ENCODE results near the gene CACNA1B.

The CACNA1B gene

GRCh38 chr9:138049085-138049778 lies 171.7 kb downstream of the CACNA1B start:
- peaks cover 34% of the 10 kb centered on the region for H3K27me3 ChIP-seq
- no peak for TF ChIP-seq CTCF (IDR thresholded peaks at IDR 0.05)
- H3K9me3 ChIP-seq = no peaks in the 10 kb centered on the region

GRCh38 chr9:138049779-138050471 lies 172.3 kb downstream of the CACNA1B start:
- Histone ChIP-seq H3K4me1 (ENCODE audit: control insufficient read depth in 1 of 2, insufficient read depth in 1 of 2, low read depth in 1 of 2, low read length in 1 of 2) (no peaks in the 10 kb centered on the region), H3K36me3 (no peaks in the 10 kb centered on the region), H3K4me3 (ENCODE audit: low read depth in 1 of 2, low read length in 1 of 2) (no peak overlapping the region), H3K27me3 (peaks cover 40% of the 10 kb centered on the region), H3K9me3 (no peaks in the 10 kb centered on the region), H3K27ac (no peak overlapping the region)
- TF ChIP-seq CTCF (IDR thresholded peaks at IDR 0.05) = no peak

More at GRCh38 chr9:138049085-138049778, 171.7 kb downstream of the CACNA1B start:
- Histone ChIP-seq H3K4me3 (ENCODE audit: low read depth in 1 of 2, low read length in 1 of 2) (no peak overlapping the region), H3K36me3 (no peaks in the 10 kb centered on the region), H3K4me1 (ENCODE audit: control insufficient read depth in 1 of 2, insufficient read depth in 1 of 2, low read depth in 1 of 2, low read length in 1 of 2) (no peaks in the 10 kb centered on the region), H3K27ac (no peak overlapping the region)

- no peaks in the 10 kb centered on the region for H3K9me3 ChIP-seq
- H3K36me3 ChIP-seq = no peaks in the 10 kb centered on the region
- H3K4me1 ChIP-seq (ENCODE audit: control insufficient read depth in 1 of 2, insufficient read depth in 1 of 2, low read depth in 1 of 2, low read length in 1 of 2) = no peaks in the 10 kb centered on the region
- TF ChIP-seq CTCF (IDR thresholded peaks at IDR 0.05) = no peak
- no peak overlapping the region for H3K4me3 ChIP-seq (ENCODE audit: low read depth in 1 of 2, low read length in 1 of 2)
- H3K27ac ChIP-seq = no peak overlapping the region
- peaks cover 40% of the 10 kb centered on the region for H3K27me3 ChIP-seq
These were observed 173.1 kb downstream of the CACNA1B start for GRCh38 chr9:138050472-138051330.

- no peak overlapping the region for H3K4me3 ChIP-seq (ENCODE audit: low read depth in 1 of 2, low read length in 1 of 2)
- H3K27ac ChIP-seq = no peak overlapping the region
- H3K27me3 ChIP-seq = peaks cover 40% of the 10 kb centered on the region
- no peaks in the 10 kb centered on the region for H3K4me1 ChIP-seq (ENCODE audit: control insufficient read depth in 1 of 2, insufficient read depth in 1 of 2, low read depth in 1 of 2, low read length in 1 of 2)
- TF ChIP-seq CTCF (IDR thresholded peaks at IDR 0.05) = no peak
- no peaks in the 10 kb centered on the region for H3K9me3 ChIP-seq
- no peaks in the 10 kb centered on the region for H3K36me3 ChIP-seq
These were observed 174.2 kb downstream of the CACNA1B start for GRCh38 chr9:138051586-138052321.

GRCh38 chr9:138052322-138052615 lies 174.7 kb downstream of the CACNA1B start:
- H3K36me3 ChIP-seq = no peaks in the 10 kb centered on the region
- H3K9me3 ChIP-seq = no peaks in the 10 kb centered on the region
- no peak overlapping the region for H3K4me3 ChIP-seq (ENCODE audit: low read depth in 1 of 2, low read length in 1 of 2)
- H3K27me3 ChIP-seq = peaks cover 40% of the 10 kb centered on the region
- TF ChIP-seq CTCF (IDR thresholded peaks at IDR 0.05) = no peak
- H3K27ac ChIP-seq = no peak overlapping the region
- no peaks in the 10 kb centered on the region for H3K4me1 ChIP-seq (ENCODE audit: control insufficient read depth in 1 of 2, insufficient read depth in 1 of 2, low read depth in 1 of 2, low read length in 1 of 2)

Data from neutrophil (primary cell).